ENCODE results near the gene LCA5.

- TF ChIP-seq CTCF (IDR thresholded peaks at IDR 0.05; ENCODE audit: low read length) (no peak), EZH2 (IDR thresholded peaks at IDR 0.05; ENCODE audit: borderline replicate concordance, low read length) (no peak)
These were observed 25.2 kb downstream of the LCA5 start for GRCh38 chr6:79512014-79512413.
